A549 (cell line): ENCODE results near the gene BDNF. TPM values are rescaled to one million over a fixed set of nuclear protein-coding genes. Genes with fewer than 3 reads are reported as not detected.

Experiments used
- ATAC-seq, 2 experiments: fragments of 200-7000 bp in 1 of 2; fragments of >200 bp in 1 of 2; cut with Nextera tagmentation in 1 of 2; cut with Tn5 transposase in 1 of 2; 3 replicates each; pipeline versions ENCODE4 v1.8.0 to v1.9.1; 2018 to 2020; ENCODE audit warnings: mild to moderate bottlenecking in 1 of 2, moderate library complexity in 1 of 2
- CTCF ChIA-PET: fragments of 300-600 bp; sonication (Branson Sonifier 250); formaldehyde crosslinking; extraction: SDS; loops from one replicate; lab custom pipeline; 2021; ENCODE audit warnings: antibody characterized with exemption, inconsistent platforms; lab: Yijun Ruan, JAX
- POLR2A ChIA-PET: fragments of 350-600 bp; formaldehyde crosslinking; extraction: SDS; loops from one replicate; lab custom pipeline; 2021; ENCODE audit warnings: antibody characterized with exemption, inconsistent platforms; lab: Yijun Ruan, JAX
- DNase-seq, 2 experiments: peaks; one replicate each; pipeline versions ENCODE4 v3.0.0 to v3.0.0-alpha.2; 2011 to 2016; ENCODE audit warnings: low read depth in 1 of 2, low spot score in 1 of 2
- FAIRE-seq: peaks from 2 replicates; lab custom pipeline; 2011; peaks lifted over from hg19 to GRCh38; lab: Jason Lieb, UNC
- H3K27ac ChIP-seq, 2 experiments: fragments of >200 bp; sonication (Bioruptor Twin); formaldehyde crosslinking; 3 replicates each; pipeline ENCODE4 v1.5.1; 2016 to 2017
- H3K4me1 ChIP-seq: fragments of >200 bp; sonication (Bioruptor Twin); formaldehyde crosslinking; 3 replicates; pipeline ENCODE4 v1.6.1; 2016
- H3K4me2 ChIP-seq: fragments of >200 bp; sonication (Bioruptor Twin); formaldehyde crosslinking; 3 replicates; pipeline ENCODE4 v1.6.1; 2016
- H3K4me3 ChIP-seq: fragments of >200 bp; sonication (Bioruptor Twin); formaldehyde crosslinking; 3 replicates; pipeline ENCODE4 v1.5.1; 2016
- H3K9me3 ChIP-seq: fragments of >200 bp; sonication (Bioruptor Twin); formaldehyde crosslinking; 3 replicates; pipeline ENCODE4 v1.6.1; 2016
- ATOH8 ChIP-seq: fragments of 250-450 bp; sonication (Bioruptor Pico); IDR thresholded peaks from 2 replicates; pipeline ENCODE4 v1.5.0; 2020; ENCODE audit warnings: low read depth, mild to moderate bottlenecking, moderate library complexity
- BCL3 ChIP-seq: fragments of >200 bp; sonication (Bioruptor Twin); formaldehyde crosslinking; IDR thresholded peaks from 3 replicates; pipeline ENCODE4 v1.6.1; 2016
- BHLHE40 ChIP-seq: IDR thresholded peaks from 2 replicates; pipeline ENCODE4 v1.6.1; 2012; ENCODE audit warnings: low read depth, low read length, inconsistent platforms
- CBX8 ChIP-seq: fragments of 200-600 bp; sonication (generic); IDR thresholded peaks from 2 replicates; pipeline ENCODE4 v1.6.1; 2016
- CEBPB ChIP-seq, 2 experiments: fragments of >200 bp in 1 of 2; sonication (Bioruptor Twin) in 1 of 2; formaldehyde crosslinking in 1 of 2; IDR thresholded peaks; 2 replicates each; pipeline ENCODE4 v1.6.1; 2012 to 2016
- CHD2 ChIP-seq: fragments of 150-350 bp; IDR thresholded peaks from 2 replicates; pipeline ENCODE4 v1.6.1; 2014; ENCODE audit warnings: low read length; ENCODE audit not compliant: partially characterized antibody
- EHF ChIP-seq: fragments of 250-450 bp; sonication (Bioruptor Pico); IDR thresholded peaks from 2 replicates; pipeline ENCODE4 v1.5.0; 2020; ENCODE audit warnings: mild to moderate bottlenecking
- EP300 ChIP-seq, 2 experiments: fragments of >200 bp; sonication (Bioruptor Twin); formaldehyde crosslinking; IDR thresholded peaks; 2 replicates in 1 of 2; 3 replicates in 1 of 2; pipeline ENCODE4 v1.6.1; 2016 to 2017
- ESRRA ChIP-seq: fragments of 150-350 bp; IDR thresholded peaks from 2 replicates; pipeline ENCODE4 v1.6.1; 2014; ENCODE audit warnings: mild to moderate bottlenecking, low read length, borderline replicate concordance
- FOSL2 ChIP-seq, 2 experiments: fragments of 450-650 bp in 1 of 2; fragments of >200 bp in 1 of 2; sonication (Bioruptor Twin) in 1 of 2; formaldehyde crosslinking; IDR thresholded peaks; 2 replicates each; pipeline versions ENCODE4 v1.5.0 to v1.6.1; 2016 to 2020; ENCODE audit warnings: mild to moderate bottlenecking in 1 of 2, moderate library complexity in 1 of 2
- FOXS1 ChIP-seq: fragments of 250-450 bp; sonication (Bioruptor Pico); IDR thresholded peaks from 2 replicates; pipeline ENCODE4 v1.5.0; 2020; ENCODE audit warnings: mild to moderate bottlenecking, moderate library complexity
- GATA3 ChIP-seq: IDR thresholded peaks from 2 replicates; pipeline ENCODE4 v1.6.1; 2012; ENCODE audit warnings: borderline replicate concordance
- HOXA7 ChIP-seq: fragments of 250-450 bp; sonication (Bioruptor Pico); IDR thresholded peaks from 2 replicates; pipeline ENCODE4 v1.5.0; 2020; ENCODE audit warnings: mild to moderate bottlenecking, moderate library complexity
- HOXB5 ChIP-seq: fragments of 250-450 bp; sonication (Bioruptor Pico); IDR thresholded peaks from 2 replicates; pipeline ENCODE4 v1.5.0; 2020; ENCODE audit warnings: mild to moderate bottlenecking, moderate library complexity
- KDM1A ChIP-seq: fragments of 200-600 bp; sonication (generic); IDR thresholded peaks from 2 replicates; pipeline ENCODE4 v1.6.1; 2016; ENCODE audit warnings: low read depth, mild to moderate bottlenecking
- MAFK ChIP-seq: fragments of 450-650 bp; IDR thresholded peaks from 2 replicates; pipeline ENCODE4 v1.6.1; 2014; ENCODE audit not compliant: partially characterized antibody
- MAZ ChIP-seq: fragments of 150-350 bp; IDR thresholded peaks from 2 replicates; pipeline ENCODE4 v1.6.1; 2014; ENCODE audit warnings: antibody characterized with exemption, low read depth, low read length, borderline replicate concordance
- MYC ChIP-seq: IDR thresholded peaks from 2 replicates; pipeline ENCODE4 v1.6.1; 2012; ENCODE audit warnings: mild to moderate bottlenecking, inconsistent platforms, low read length, improper control_type of control experiment, borderline replicate concordance
- NFE2L2 ChIP-seq: fragments of 150-350 bp; conservative IDR thresholded peaks from 2 replicates; pipeline ENCODE4 v1.6.1; 2014; ENCODE audit warnings: low read length
- NR3C1 ChIP-seq: fragments of >200 bp; sonication (Bioruptor Twin); formaldehyde crosslinking; IDR thresholded peaks from 3 replicates; pipeline ENCODE4 v1.6.1; 2017
- PBX3 ChIP-seq: IDR thresholded peaks from 2 replicates; pipeline ENCODE4 v1.6.1; 2012
- POLR2A ChIP-seq: IDR thresholded peaks from 2 replicates; pipeline ENCODE4 v1.6.1; 2012; ENCODE audit warnings: mild to moderate bottlenecking, low read length
- POLR2AphosphoS2 ChIP-seq: conservative IDR thresholded peaks from 2 replicates; pipeline ENCODE4 v1.6.1; 2012; ENCODE audit warnings: low read length, improper control_type of control experiment, inconsistent platforms
- RARB ChIP-seq: fragments of 250-450 bp; sonication (Bioruptor Pico); IDR thresholded peaks from 2 replicates; pipeline ENCODE4 v1.8.0; 2021; ENCODE audit warnings: mild to moderate bottlenecking, moderate library complexity
- RCOR1 ChIP-seq: fragments of 150-350 bp; IDR thresholded peaks from 2 replicates; pipeline ENCODE4 v1.6.1; 2014; ENCODE audit warnings: antibody characterized with exemption, low read length, low read depth
- TFCP2L1 ChIP-seq: fragments of 250-450 bp; sonication (Bioruptor Pico); IDR thresholded peaks from 2 replicates; pipeline ENCODE4 v1.5.0; 2021; ENCODE audit warnings: mild to moderate bottlenecking
- ZC3H11A ChIP-seq: fragments of 450-650 bp; IDR thresholded peaks from 2 replicates; pipeline ENCODE4 v1.6.1; 2014; ENCODE audit warnings: antibody characterized with exemption, mild to moderate bottlenecking
- ZSCAN20 ChIP-seq: fragments of 250-450 bp; sonication (Bioruptor Pico); IDR thresholded peaks from 2 replicates; pipeline ENCODE4 v1.8.0; 2022; ENCODE audit warnings: mild to moderate bottlenecking, moderate library complexity
- WGBS: methylation state at CpG from one replicate; pipeline ENCODE4 v1.1.6; 2017; ENCODE audit errors: missing lambda C conversion rate; 5-methylcytosine and 5-hydroxymethylcytosine counted together
- polyA plus RNA-seq, 4 experiments: library from polyadenylated mRNA; depleted of rRNA in 3 of 4; stranded (reverse); fragments of >200 nt; fragmentation: RNase III in 1 of 4; extraction: RNeasy Plus Mini Kit Qiagen cat#74134 plus additional on column Dnase treatment in 1 of 4; gene quantifications; 2 replicates in 3 of 4; 3 replicates in 1 of 4; pipeline ENCODE4 v1.2.3, GENCODE V29; 2011 to 2017

BDNF gene
- polyA plus RNA-seq, 2 of the 4 experiments (the other 2 are of a cell fraction) = 16.4 to 33.7 TPM

- TF ChIP-seq FOSL2 (IDR thresholded peaks at IDR 0.05) (no peak), FOSL2 (CRISPR knock-in tag; IDR thresholded peaks at IDR 0.05) (no peak), BHLHE40 (no peak), BCL3 (no peak), POLR2AphosphoS2 (no peak)
Observed at GRCh38 chr11:27692781-27693180, 7.5 kb downstream of the BDNF start.

GRCh38 chr11:27688076-27688475 lies 12.2 kb downstream of the BDNF start:
- H3K27ac ChIP-seq = no peak overlapping the region
- FAIRE-seq = no peak
- H3K4me2 ChIP-seq = no peak overlapping the region
- H3K4me1 ChIP-seq = no peaks in the 10 kb centered on the region; the same call in 2 of the 3 replicates
- WGBS = 94% methylated on average over 4 of the region's 4 CpGs
- ATAC-seq = no peak
- peaks cover 6% of the 10 kb centered on the region; the same call in 1 of the 3 replicates for H3K9me3 ChIP-seq
- TF ChIP-seq MYC = no peak
- TF ChIP-seq CBX8 = no peak
- TF ChIP-seq ZSCAN20 (CRISPR knock-in tag) = no peak
- no peak for TF ChIP-seq EP300 (IDR thresholded peaks at IDR 0.05)
- TF ChIP-seq CEBPB (IDR thresholded peaks at IDR 0.05) = no peak
- no peak for TF ChIP-seq FOXS1
- TF ChIP-seq ZC3H11A = no peak
- TF ChIP-seq ESRRA = no peak
- TF ChIP-seq HOXB5 (CRISPR knock-in tag) = no peak
- no peak for TF ChIP-seq POLR2A
- TF ChIP-seq CHD2 = no peak
- TF ChIP-seq KDM1A = no peak
- TF ChIP-seq NFE2L2 = no peak
- no peak for TF ChIP-seq PBX3
- no peak for TF ChIP-seq NR3C1
- no peak for TF ChIP-seq HOXA7 (CRISPR knock-in tag)
- TF ChIP-seq RARB (CRISPR knock-in tag) = no peak
- no peak for TF ChIP-seq MAFK
- no peak for TF ChIP-seq GATA3
- TF ChIP-seq, all 56 proteins: peak for 0
- no peak overlapping the region for H3K4me3 ChIP-seq
- POLR2A ChIA-PET = interaction anchor here (0.7 kb wide), 1 partner anchor 11 kb away, joined by 6 read pairs; no protein-coding TSS in a partner anchor
- DNase-seq = no peak
- CTCF ChIA-PET = no interaction called here

More at GRCh38 chr11:27692781-27693180, 7.5 kb downstream of the BDNF start:
- FAIRE-seq (no peak), ATAC-seq (no peak), DNase-seq (no peak)
- Histone ChIP-seq H3K4me3 (no peak overlapping the region), H3K27ac (no peak overlapping the region), H3K4me1 (peaks cover 37% of the 10 kb centered on the region), H3K4me2 (no peak overlapping the region), H3K9me3 (peaks cover 6% of the 10 kb centered on the region; the same call in 1 of the 3 replicates)
- POLR2A ChIA-PET = no interaction called here
- CTCF ChIA-PET = no interaction called here
- 86% methylated on average over 2 of the region's 2 CpGs for WGBS

GRCh38 chr11:27681664-27682063 lies 18.6 kb downstream of the BDNF start:
- H3K4me1 ChIP-seq = peaks cover 3% of the 10 kb centered on the region; the same call in 1 of the 3 replicates
- DNase-seq (no peak), FAIRE-seq (no peak), ATAC-seq (no peak)
- H3K27ac ChIP-seq = no peak overlapping the region
- CTCF ChIA-PET = no interaction called here
- no peaks in the 10 kb centered on the region for H3K9me3 ChIP-seq
- no peak overlapping the region for H3K4me2 ChIP-seq
- POLR2A ChIA-PET = no interaction called here
- 79% methylated on average over 1 of the region's 1 CpG for WGBS
- H3K4me3 ChIP-seq = no peak overlapping the region
- TF ChIP-seq RARB (CRISPR knock-in tag) (no peak), FOXS1 (no peak), TFCP2L1 (CRISPR knock-in tag) (no peak), BCL3 (no peak), FOSL2 (IDR thresholded peaks at IDR 0.05) (no peak), FOSL2 (CRISPR knock-in tag; IDR thresholded peaks at IDR 0.05) (no peak), EHF (CRISPR knock-in tag) (no peak), ATOH8 (CRISPR knock-in tag) (no peak), HOXB5 (CRISPR knock-in tag) (no peak), MAZ (no peak), BHLHE40 (no peak), NR3C1 (no peak), RCOR1 (no peak)
